Spleen (tissue), 11 donors: ENCODE data around the gene TCTN3. TPM values are rescaled to one million over a fixed set of nuclear protein-coding genes. Genes with fewer than 3 reads are reported as not detected.
A peak's percentile ranks its signal among the peaks of the same experiment; 100 is the strongest.

ENCODE experiments used
- DNase-seq: peaks from one replicate; pipeline ENCODE4 v3.0.0-alpha.2; 2020
- H3K27ac ChIP-seq, 8 donors: fragments of 200-600 bp; sonication (generic) in 7 of 8; 1 replicate in 4 of 8; 2 replicates in 4 of 8; pipeline versions ENCODE4 v1.5.0 to v1.8.0; 2016 to 2021; ENCODE audit warnings: inconsistent platforms in 4 of 8, mild to moderate bottlenecking in 4 of 8, moderate library complexity in 1 of 8
- H3K27me3 ChIP-seq, 7 donors: fragments of 200-600 bp; sonication (generic) in 6 of 7; replicated peaks in 1 of 7; 1 replicate in 4 of 7; 2 replicates in 3 of 7; pipeline versions ENCODE4 v1.5.0 to v1.8.0; 2016 to 2021; ENCODE audit warnings: inconsistent platforms in 3 of 7, mild to moderate bottlenecking in 1 of 7
- H3K36me3 ChIP-seq, 6 donors: fragments of 200-600 bp; sonication (generic) in 5 of 6; 1 replicate in 4 of 6; 2 replicates in 2 of 6; pipeline versions ENCODE4 v1.5.0 to v1.8.0; 2016 to 2021; ENCODE audit warnings: inconsistent platforms in 2 of 6
- H3K4me1 ChIP-seq, 6 donors: fragments of 200-600 bp; sonication (generic) in 5 of 6; 1 replicate in 3 of 6; 2 replicates in 3 of 6; pipeline versions ENCODE4 v1.5.0 to v1.8.0; 2016 to 2021; ENCODE audit warnings: inconsistent platforms in 3 of 6
- H3K4me3 ChIP-seq, 8 donors: fragments of 200-600 bp; sonication (generic) in 7 of 8; 1 replicate in 4 of 8; 2 replicates in 4 of 8; pipeline versions ENCODE4 v1.5.0 to v1.8.0; 2016 to 2021; ENCODE audit warnings: inconsistent platforms in 4 of 8, mild to moderate bottlenecking in 4 of 8, moderate library complexity in 2 of 8
- H3K9me3 ChIP-seq, 8 donors: fragments of 200-600 bp; sonication (generic) in 7 of 8; 1 replicate in 4 of 8; 2 replicates in 4 of 8; pipeline versions ENCODE4 v1.5.0 to v1.8.0; 2016 to 2021; ENCODE audit warnings: inconsistent platforms in 4 of 8
- CTCF ChIP-seq, 11 experiments: fragments of 200-600 bp in 7 of 11; fragments of 450-650 bp in 4 of 11; sonication (generic) in 4 of 11; IDR thresholded peaks in 8 of 11; conservative IDR thresholded peaks in 3 of 11; 1 replicate in 7 of 11; 2 replicates in 4 of 11; pipeline versions ENCODE4 v1.4.0 to v1.8.0; 2016 to 2021; ENCODE audit warnings: antibody characterized with exemption in 11 of 11, inconsistent platforms in 4 of 11, mild to moderate bottlenecking in 1 of 11
- POLR2A ChIP-seq, 3 donors: fragments of 450-650 bp; IDR thresholded peaks; one replicate each; pipeline ENCODE4 v1.5.1; 2017; ENCODE audit warnings: antibody characterized with exemption in 3 of 3, mild to moderate bottlenecking in 1 of 3
- POLR2AphosphoS5 ChIP-seq, 3 donors: sonication (generic); formaldehyde crosslinking; IDR thresholded peaks; one replicate each; pipeline ENCODE4 v1.5.1; 2017; ENCODE audit warnings: antibody characterized with exemption in 3 of 3
- WGBS, 5 donors: extraction: QIAGEN DNeasy Blood & Tissue Kit in 3 of 5; methylation state at CpG; one replicate each; pipeline versions ENCODE4 v1.1.5 to v1.1.7; 2013 to 2018; 5-methylcytosine and 5-hydroxymethylcytosine counted together
- intact Hi-C: fragments of 100-400 bp; cut with DNase I; formaldehyde crosslinking; loops from one replicate; pipeline ENCODE4 v1.15.0; 2023; ENCODE audit warnings: low total_unique reads
- polyA plus RNA-seq, 3 donors: library from polyadenylated mRNA; stranded (reverse); fragments of 200-250 nt; gene quantifications; one replicate each; pipeline ENCODE4 v1.2.1, GENCODE V29; 2013
- total RNA-seq, 7 donors: library from RNA; depleted of rRNA in 3 of 7; stranded (reverse); fragments of >200 nt in 3 of 7; fragmentation: NEBNext Ultra II Directional in 4 of 7; extraction: Animal tissue kit (Norgen Biotek cat#: 25700) in 4 of 7; gene quantifications; one replicate each; pipeline versions ENCODE4 v1.1.0 to v1.2.1, GENCODE V29; 2016 to 2021
- donor health status: healthy with polysubstance abuse.
- donor health status: DM: no; HTN: no; CAD: no; lungs with moderate emphysema.
- donor health status: DM: no; HTN: no; CAD: no.
- donor health status: Bipolar disorder and iron deficiency.
- donor health status: healthy.
- donor health status: DM: no; HTN: no; CAD: no.
- donor health status: DM: yes; HTN: yes; CAD: no.

Gene TCTN3
- total and polyA plus RNA-seq, 10 donors, result 10.9 to 25.7 (median 23.1) TPM

GRCh38 chr10:95655571-95656290, 38.0 kb downstream of the TCTN3 start:
- intact Hi-C loops, result no loop called here
- WGBS, 5 donors, result 15 to 28% (median 16%) methylated on average over 15 to 23 of the region's 23 CpGs
- TF ChIP-seq CTCF (IDR thresholded peaks at IDR 0.05 in 8 of 11, conservative IDR thresholded peaks at IDR 0.05 in 3 of 11), result no peak
- no peak for TF ChIP-seq POLR2AphosphoS5 (IDR thresholded peaks at IDR 0.05)
- no peak for TF ChIP-seq POLR2A (IDR thresholded peaks at IDR 0.05)
- H3K4me1 ChIP-seq, result peaks cover 3 to 31% (median 16%) of the 10 kb centered on the region in 6 donors
- peaks cover 0 to 10% (median 6%) of the 10 kb centered on the region in 8 donors for H3K9me3 ChIP-seq
- peaks cover 0 to 25% (median 17%) of the 10 kb centered on the region in 6 donors for H3K36me3 ChIP-seq
- H3K27ac ChIP-seq, result peak overlapping the region in 6 of 8 donors; percentile 13 to 81 (median 67)
- H3K27me3 ChIP-seq, result no peaks in the 10 kb centered on the region
- DNase-seq, result no peak
- H3K4me3 ChIP-seq, result peak overlapping the region; percentile 75 to 97 (median 90)

- no peaks in the 10 kb centered on the region for H3K27me3 ChIP-seq
- H3K4me3 ChIP-seq, result no peak overlapping the region
- intact Hi-C loops, result no loop called here
- H3K9me3 ChIP-seq, result peaks cover 0 to 10% (median 6%) of the 10 kb centered on the region in 8 donors
- no peak for DNase-seq
- peaks cover 3 to 31% (median 16%) of the 10 kb centered on the region in 6 donors for H3K4me1 ChIP-seq
- no peak for TF ChIP-seq CTCF (IDR thresholded peaks at IDR 0.05 in 8 of 11, conservative IDR thresholded peaks at IDR 0.05 in 3 of 11)
- no peak for TF ChIP-seq POLR2AphosphoS5 (IDR thresholded peaks at IDR 0.05)
- H3K27ac ChIP-seq, result no peak overlapping the region
- H3K36me3 ChIP-seq, result peaks cover 0 to 44% (median 18%) of the 10 kb centered on the region in 6 donors
- 90 to 98% (median 95%) methylated on average over 5 of the region's 5 CpGs for WGBS, 5 donors
Observed at GRCh38 chr10:95653895-95654294, 39.8 kb downstream of the TCTN3 start.

- no peak overlapping the region for H3K4me3 ChIP-seq
- H3K27ac ChIP-seq, result no peak overlapping the region
- no peak for DNase-seq
- intact Hi-C loops, result no loop called here
- 74 to 96% (median 77%) methylated on average over 1 of the region's 1 CpG for WGBS, 5 donors
- peaks cover 0 to 10% (median 6%) of the 10 kb centered on the region in 8 donors for H3K9me3 ChIP-seq
- TF ChIP-seq CTCF (IDR thresholded peaks at IDR 0.05 in 8 of 11, conservative IDR thresholded peaks at IDR 0.05 in 3 of 11), result no peak
- TF ChIP-seq POLR2AphosphoS5 (IDR thresholded peaks at IDR 0.05), result no peak
- TF ChIP-seq POLR2A (IDR thresholded peaks at IDR 0.05), result no peak
- peaks cover 0 to 67% (median 26%) of the 10 kb centered on the region in 6 donors for H3K36me3 ChIP-seq
- no peaks in the 10 kb centered on the region for H3K27me3 ChIP-seq
- peaks cover 0 to 22% (median 11%) of the 10 kb centered on the region in 6 donors for H3K4me1 ChIP-seq
Observed at GRCh38 chr10:95651346-95652060, 42.2 kb downstream of the TCTN3 start.

GRCh38 chr10:95650232-95650631, 43.5 kb downstream of the TCTN3 start:
- H3K27ac ChIP-seq, result no peak overlapping the region
- TF ChIP-seq POLR2AphosphoS5 (IDR thresholded peaks at IDR 0.05), result no peak
- TF ChIP-seq CTCF (IDR thresholded peaks at IDR 0.05 in 8 of 11, conservative IDR thresholded peaks at IDR 0.05 in 3 of 11), result no peak
- no peak for TF ChIP-seq POLR2A (IDR thresholded peaks at IDR 0.05)
- H3K4me1 ChIP-seq, result peaks cover 0 to 11% (median 2%) of the 10 kb centered on the region in 6 donors
- no peak overlapping the region for H3K4me3 ChIP-seq
- H3K36me3 ChIP-seq, result peaks cover 0 to 80% (median 34%) of the 10 kb centered on the region in 6 donors
- 76 to 91% (median 89%) methylated on average over 2 of the region's 2 CpGs for WGBS, 5 donors
- intact Hi-C loops, result no loop called here
- no peak for DNase-seq
- H3K27me3 ChIP-seq, result no peaks in the 10 kb centered on the region
- H3K9me3 ChIP-seq, result peaks cover 0 to 10% (median 6%) of the 10 kb centered on the region in 8 donors
